Measurements from ENCODE around the gene C19orf12.

DNA sequence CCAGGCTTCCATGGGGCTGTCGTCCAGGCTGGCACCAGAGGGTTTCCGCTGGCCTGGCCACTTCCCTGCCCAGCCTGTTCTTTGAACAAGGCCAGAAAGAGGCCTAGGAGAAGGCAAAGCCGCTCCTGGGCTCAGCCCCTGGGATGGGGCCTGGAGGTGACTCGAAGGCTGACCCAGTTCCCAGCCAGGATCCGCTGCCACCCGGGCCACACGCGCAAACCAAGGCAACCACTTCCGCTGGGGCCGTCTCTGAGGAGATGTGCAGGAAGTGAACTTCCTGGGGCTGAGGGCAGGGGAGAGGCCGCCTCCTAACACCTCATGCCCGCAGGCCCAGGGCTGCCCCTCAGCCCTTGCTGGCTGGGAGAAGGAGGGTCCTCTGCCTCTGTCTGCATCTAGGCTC is 34.6 kb downstream of the C19orf12 start:
- no peak for TF ChIP-seq ZNF646 (CRISPR knock-in tag; IDR thresholded peaks at IDR 0.05)
- no peak for TF ChIP-seq JUND (CRISPR knock-in tag; IDR thresholded peaks at IDR 0.05)
- no peak for TF ChIP-seq TCF7L2 (IDR thresholded peaks at IDR 0.05; ENCODE audit: low read depth, low read length)
